Tibial artery (tissue), 4 donors: ENCODE data around the gene ADM2.

Experiments
- DNase-seq, 2 donors: peaks; one replicate each; pipeline ENCODE4 v3.0.0-alpha.2; 2019
- H3K27ac ChIP-seq, 2 donors: fragments of 200-600 bp; sonication (generic) in 1 of 2; 1 replicate in 1 of 2; 2 replicates in 1 of 2; pipeline ENCODE4 v1.5.1; 2018 to 2019; ENCODE audit warnings: mild to moderate bottlenecking in 1 of 2
- H3K27me3 ChIP-seq, 2 donors: fragments of 200-600 bp; sonication (generic) in 1 of 2; one replicate each; pipeline versions ENCODE4 v1.5.1 to v1.6.0; 2016 to 2019
- H3K36me3 ChIP-seq, 3 donors: fragments of 200-600 bp; sonication (generic) in 2 of 3; one replicate each; pipeline ENCODE4 v1.5.1; 2016 to 2019; ENCODE audit warnings: mild to moderate bottlenecking in 2 of 3
- H3K4me1 ChIP-seq, 4 donors: fragments of 200-600 bp; sonication (generic) in 2 of 4; 1 replicate in 3 of 4; 2 replicates in 1 of 4; pipeline ENCODE4 v1.5.1; 2016 to 2019
- H3K4me3 ChIP-seq, 2 donors: fragments of 200-600 bp; sonication (generic) in 1 of 2; 1 replicate in 1 of 2; 2 replicates in 1 of 2; pipeline ENCODE4 v1.5.1; 2018 to 2019; ENCODE audit warnings: mild to moderate bottlenecking in 2 of 2
- H3K9me3 ChIP-seq, 3 donors: fragments of 200-600 bp; sonication (generic) in 1 of 3; one replicate each; pipeline ENCODE4 v1.5.1; 2016 to 2019
- intact Hi-C: fragments of 100-400 bp; cut with DNase I; formaldehyde crosslinking; loops from one replicate; pipeline ENCODE4 v1.15.0; 2023; ENCODE audit warnings: low total_unique reads
- TF ChIP-seq, protein P1 (sequence below), 2 experiments: fragments of 200-600 bp in 1 of 2; fragments of 450-650 bp in 1 of 2; IDR thresholded peaks; one replicate each; pipeline ENCODE4 v1.5.1; 2017 to 2019; ENCODE audit warnings: antibody characterized with exemption in 2 of 2, mild to moderate bottlenecking in 1 of 2, moderate library complexity in 1 of 2

ADM2 gene

DNA sequence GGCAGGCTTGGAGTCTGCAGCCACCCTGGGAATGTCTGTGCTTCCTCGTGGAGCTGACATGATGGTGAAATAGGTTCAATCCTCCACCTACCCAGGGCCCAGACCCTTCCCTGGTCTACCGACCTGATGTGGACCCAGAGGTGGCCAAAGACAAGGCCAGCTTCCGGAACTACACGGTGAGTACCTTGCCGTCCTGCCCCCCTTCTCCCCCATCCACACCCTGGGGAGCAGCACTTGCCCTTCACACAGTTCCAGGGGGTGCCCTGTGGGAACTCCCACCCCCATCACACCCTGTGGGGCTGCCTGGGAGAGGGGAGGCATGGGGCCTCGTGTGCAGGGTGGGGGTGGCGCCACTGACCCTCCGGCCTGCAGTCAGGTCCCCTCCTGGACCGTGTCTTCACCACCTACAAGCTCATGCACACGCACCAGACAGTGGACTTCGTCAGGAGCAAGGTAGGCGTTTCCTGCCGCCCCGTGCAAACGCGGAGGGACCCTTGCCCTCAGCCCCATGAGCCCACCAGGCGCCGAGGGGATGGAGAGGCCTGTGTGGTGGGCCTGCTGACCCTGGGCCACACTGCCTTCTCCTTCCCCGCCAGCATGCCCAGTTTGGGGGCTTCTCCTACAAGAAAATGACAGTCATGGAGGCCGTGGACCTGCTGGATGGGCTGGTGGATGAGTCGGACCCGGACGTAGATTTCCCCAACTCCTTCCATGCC, 6.1 kb downstream of the ADM2 start:
- no peaks in the 10 kb centered on the region for H3K4me1 ChIP-seq
- intact Hi-C loops, result no loop called here
- H3K36me3 ChIP-seq, result no peaks in the 10 kb centered on the region
- H3K4me3 ChIP-seq, result no peak overlapping the region
- H3K9me3 ChIP-seq, result no peaks in the 10 kb centered on the region
- TF ChIP-seq, protein P1, sequence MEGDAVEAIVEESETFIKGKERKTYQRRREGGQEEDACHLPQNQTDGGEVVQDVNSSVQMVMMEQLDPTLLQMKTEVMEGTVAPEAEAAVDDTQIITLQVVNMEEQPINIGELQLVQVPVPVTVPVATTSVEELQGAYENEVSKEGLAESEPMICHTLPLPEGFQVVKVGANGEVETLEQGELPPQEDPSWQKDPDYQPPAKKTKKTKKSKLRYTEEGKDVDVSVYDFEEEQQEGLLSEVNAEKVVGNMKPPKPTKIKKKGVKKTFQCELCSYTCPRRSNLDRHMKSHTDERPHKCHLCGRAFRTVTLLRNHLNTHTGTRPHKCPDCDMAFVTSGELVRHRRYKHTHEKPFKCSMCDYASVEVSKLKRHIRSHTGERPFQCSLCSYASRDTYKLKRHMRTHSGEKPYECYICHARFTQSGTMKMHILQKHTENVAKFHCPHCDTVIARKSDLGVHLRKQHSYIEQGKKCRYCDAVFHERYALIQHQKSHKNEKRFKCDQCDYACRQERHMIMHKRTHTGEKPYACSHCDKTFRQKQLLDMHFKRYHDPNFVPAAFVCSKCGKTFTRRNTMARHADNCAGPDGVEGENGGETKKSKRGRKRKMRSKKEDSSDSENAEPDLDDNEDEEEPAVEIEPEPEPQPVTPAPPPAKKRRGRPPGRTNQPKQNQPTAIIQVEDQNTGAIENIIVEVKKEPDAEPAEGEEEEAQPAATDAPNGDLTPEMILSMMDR (IDR thresholded peaks at IDR 0.05), result no peak
- H3K27ac ChIP-seq, result no peak overlapping the region
- H3K27me3 ChIP-seq, result peaks cover 3 to 66% of the 10 kb centered on the region in 2 donors
- DNase-seq, result no peak

DNA sequence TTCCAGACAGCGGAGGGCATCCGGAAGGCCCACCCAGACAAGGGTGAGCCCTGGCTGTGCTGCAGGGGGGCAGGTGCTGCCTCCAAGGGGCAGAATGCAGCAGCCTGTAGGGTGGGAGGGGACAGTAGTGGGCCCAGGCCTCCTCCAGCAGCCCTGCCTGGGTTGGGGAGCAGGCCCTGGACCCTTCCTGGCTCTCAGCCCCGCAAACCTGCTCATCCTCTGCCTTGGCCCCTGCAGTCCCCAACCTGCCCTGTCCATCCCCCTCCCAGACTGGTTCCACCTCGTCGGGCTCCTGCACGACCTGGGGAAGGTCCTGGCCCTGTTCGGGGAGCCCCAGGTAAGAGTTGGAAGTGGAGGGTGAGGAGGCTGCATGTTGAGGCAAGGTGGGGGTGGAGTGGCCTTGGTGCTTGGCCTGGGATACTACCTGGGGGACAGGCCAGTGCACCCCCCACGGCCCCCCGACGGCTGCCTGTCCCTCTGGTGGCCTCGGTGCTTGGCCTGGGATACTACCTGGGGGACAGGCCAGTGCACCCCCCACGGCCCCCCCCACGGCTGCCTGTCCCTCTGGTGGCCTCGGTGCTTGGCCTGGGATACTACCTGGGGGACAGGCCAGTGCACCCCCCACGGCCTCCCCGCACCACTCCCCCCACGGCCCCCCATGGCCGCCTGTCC, 6.8 kb downstream of the ADM2 start:
- Histone ChIP-seq H3K27me3 (peaks cover 0 to 59% of the 10 kb centered on the region in 2 donors), H3K4me3 (no peak overlapping the region), H3K4me1 (no peaks in the 10 kb centered on the region), H3K9me3 (no peaks in the 10 kb centered on the region), H3K27ac (no peak overlapping the region), H3K36me3 (no peaks in the 10 kb centered on the region)
- TF ChIP-seq, protein P1 (IDR thresholded peaks at IDR 0.05), result no peak
- intact Hi-C loops, result no loop called here
- DNase-seq, result no peak

DNA sequence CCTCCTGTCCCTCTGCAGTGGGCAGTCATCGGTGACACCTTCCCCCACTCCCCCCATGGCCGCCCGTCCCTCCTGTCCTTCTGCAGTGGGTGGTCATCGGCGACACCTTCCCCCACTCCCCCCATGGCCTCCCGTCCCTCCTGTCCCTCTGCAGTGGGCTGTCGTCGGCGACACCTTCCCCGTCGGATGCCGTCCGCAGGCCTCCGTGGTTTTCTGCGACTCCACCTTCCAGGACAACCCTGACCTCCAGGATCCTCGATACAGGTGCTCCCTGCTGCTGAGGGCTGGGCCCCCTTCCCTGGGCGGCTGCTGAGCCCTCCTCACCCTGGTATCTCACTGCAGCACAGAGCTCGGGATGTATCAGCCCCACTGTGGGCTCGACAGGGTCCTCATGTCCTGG, 7.5 kb downstream of the ADM2 start:
- Histone ChIP-seq H3K9me3 (no peaks in the 10 kb centered on the region), H3K27me3 (peaks cover 0 to 52% of the 10 kb centered on the region in 2 donors), H3K27ac (no peak overlapping the region), H3K36me3 (no peaks in the 10 kb centered on the region), H3K4me3 (no peak overlapping the region), H3K4me1 (no peaks in the 10 kb centered on the region)
- TF ChIP-seq, protein P1 (IDR thresholded peaks at IDR 0.05), result no peak
- no peak for DNase-seq
- intact Hi-C loops, result no loop called here

DNA sequence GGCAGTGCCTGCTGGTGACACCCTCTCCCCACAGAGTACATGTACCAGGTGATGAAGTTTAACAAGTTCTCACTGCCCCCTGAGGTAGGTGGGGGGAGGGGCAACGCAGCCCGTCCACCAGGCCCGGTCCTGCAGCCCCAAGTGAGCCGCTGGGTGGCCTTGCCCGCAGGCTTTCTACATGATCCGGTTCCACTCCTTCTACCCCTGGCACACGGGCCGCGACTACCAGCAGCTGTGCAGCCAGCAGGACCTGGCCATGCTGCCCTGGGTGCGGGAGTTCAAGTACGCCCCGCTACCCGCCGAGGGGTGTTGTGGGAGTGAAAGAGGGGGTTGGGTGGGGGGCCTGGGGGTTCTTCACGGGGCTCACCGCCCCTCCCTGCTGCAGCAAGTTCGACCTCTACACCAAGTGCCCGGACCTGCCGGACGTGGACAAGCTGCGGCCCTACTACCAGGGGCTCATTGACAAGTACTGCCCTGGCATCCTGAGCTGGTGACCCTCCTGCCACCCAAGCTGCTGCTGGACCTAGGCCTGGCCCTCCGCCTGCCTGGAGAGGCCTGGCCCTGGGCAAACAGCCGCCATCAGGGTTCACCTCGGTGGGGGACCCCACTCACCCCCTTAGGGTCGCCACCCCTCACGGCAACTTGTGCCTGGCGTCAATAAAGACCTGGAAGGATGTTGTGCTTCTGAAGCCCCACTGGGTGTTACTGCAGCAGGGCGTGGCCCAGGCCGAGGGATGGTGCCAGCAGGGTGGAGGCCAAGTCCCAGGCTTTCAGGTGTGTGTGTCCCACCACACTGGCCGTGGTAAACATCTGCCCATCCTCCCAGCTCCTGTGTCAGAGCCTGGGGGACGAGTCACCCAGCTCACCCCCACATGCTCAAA, 8.3 kb downstream of the ADM2 start:
- no peak overlapping the region for H3K4me3 ChIP-seq
- TF ChIP-seq, protein P1 (IDR thresholded peaks at IDR 0.05), result no peak
- intact Hi-C loops, result no loop called here
- H3K9me3 ChIP-seq, result no peaks in the 10 kb centered on the region
- H3K4me1 ChIP-seq, result no peaks in the 10 kb centered on the region
- H3K27me3 ChIP-seq, result peaks cover 0 to 45% of the 10 kb centered on the region in 2 donors
- DNase-seq, result no peak
- H3K36me3 ChIP-seq, result no peaks in the 10 kb centered on the region
- H3K27ac ChIP-seq, result no peak overlapping the region

DNA sequence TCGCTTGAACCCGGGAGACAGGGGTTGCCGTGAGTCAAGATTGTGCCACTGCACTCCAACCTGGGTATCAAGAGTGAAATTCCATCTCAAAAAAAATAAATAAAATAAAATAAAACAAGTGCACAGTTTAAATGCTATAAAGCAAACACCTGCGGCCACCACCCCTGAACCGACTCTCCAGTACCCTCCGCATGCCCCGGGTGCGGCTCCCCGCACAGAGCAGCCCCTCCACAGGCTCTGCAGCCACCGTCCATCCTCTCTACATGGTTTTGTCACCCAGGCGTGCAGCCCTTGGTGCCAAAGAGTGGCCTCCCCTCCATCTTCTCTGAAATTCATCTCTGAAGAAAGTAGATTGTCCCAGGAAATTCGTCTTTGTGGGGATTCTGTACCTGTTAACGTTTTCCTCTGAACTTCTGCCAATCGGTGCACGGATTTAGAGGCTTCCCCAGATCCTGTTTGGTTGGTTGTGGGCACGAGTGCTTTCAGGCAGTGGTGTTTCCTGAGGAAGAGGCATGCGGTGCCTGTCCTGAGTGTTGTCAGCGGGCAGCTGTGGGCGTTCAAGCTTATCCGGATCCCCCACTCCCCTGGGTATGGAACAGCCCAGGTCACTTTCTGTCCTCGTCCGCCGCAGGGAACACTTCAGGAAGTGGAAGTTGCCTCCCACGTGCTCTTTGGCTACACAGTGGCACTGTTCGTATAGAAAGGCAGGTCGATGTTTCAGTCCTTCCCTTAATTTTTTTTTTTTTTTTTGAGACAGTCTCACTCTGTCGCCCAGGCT, 9.4 kb downstream of the ADM2 start:
- intact Hi-C loops, result no loop called here
- Histone ChIP-seq H3K4me1 (no peaks in the 10 kb centered on the region), H3K4me3 (no peak overlapping the region), H3K36me3 (no peaks in the 10 kb centered on the region), H3K27ac (no peak overlapping the region), H3K27me3 (peaks cover 0 to 40% of the 10 kb centered on the region in 2 donors), H3K9me3 (no peaks in the 10 kb centered on the region)
- TF ChIP-seq, protein P1 (IDR thresholded peaks at IDR 0.05), result no peak
- DNase-seq, result no peak
